GM12864 (cell line): ENCODE results near the gene RNF111.

Experiments
- DNase-seq: peaks from one replicate; pipeline ENCODE4 v3.0.0-alpha.2; 2011; ENCODE audit warnings: low read depth
- H3K4me3 ChIP-seq: 2 replicates; pipeline ENCODE4 v1.5.1; 2011; ENCODE audit warnings: mild to moderate bottlenecking, low read depth, low read length, control low read depth
- TF ChIP-seq, protein P1 (sequence below): IDR thresholded peaks from 2 replicates; pipeline ENCODE4 v1.5.1; 2011; ENCODE audit warnings: low read depth, mild to moderate bottlenecking, moderate library complexity, low read length, control low read depth, inconsistent platforms; ENCODE audit errors: missing control alignments

Gene RNF111

DNA sequence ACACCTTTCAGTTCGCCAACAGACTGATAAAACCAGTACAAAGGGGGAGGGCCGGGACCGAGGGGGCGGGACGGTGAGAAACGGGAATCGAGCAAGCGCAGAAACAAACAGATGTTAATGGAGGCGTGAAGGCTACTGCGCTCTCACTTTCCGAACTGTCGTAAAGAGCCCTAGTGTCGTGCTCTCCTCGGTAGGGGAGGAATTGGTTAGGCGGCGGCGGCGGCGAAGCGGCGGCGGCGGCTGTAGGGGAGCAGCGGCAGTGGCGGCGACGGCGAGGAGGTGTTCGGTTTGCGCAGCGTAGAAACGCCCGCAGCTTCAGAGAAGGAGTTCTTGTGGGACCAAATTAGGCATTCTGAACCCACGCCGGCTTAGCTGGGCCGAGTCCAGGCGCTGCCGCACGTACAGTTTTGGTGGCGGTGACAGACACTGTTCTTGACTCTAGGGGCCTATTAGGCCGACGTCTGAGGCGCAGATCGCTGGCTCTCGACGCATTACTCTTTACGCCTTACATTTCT lies at the start of gene RNF111:
Gene RNF111, plus strand, starts transcription at position 173 of the 515 bp plus-strand sequence. CDS start 43,160 bp downstream, outside the sequence.
- peak within 1 kb of the TSS; percentile 68 for H3K4me3 ChIP-seq
- TF ChIP-seq, protein P1, sequence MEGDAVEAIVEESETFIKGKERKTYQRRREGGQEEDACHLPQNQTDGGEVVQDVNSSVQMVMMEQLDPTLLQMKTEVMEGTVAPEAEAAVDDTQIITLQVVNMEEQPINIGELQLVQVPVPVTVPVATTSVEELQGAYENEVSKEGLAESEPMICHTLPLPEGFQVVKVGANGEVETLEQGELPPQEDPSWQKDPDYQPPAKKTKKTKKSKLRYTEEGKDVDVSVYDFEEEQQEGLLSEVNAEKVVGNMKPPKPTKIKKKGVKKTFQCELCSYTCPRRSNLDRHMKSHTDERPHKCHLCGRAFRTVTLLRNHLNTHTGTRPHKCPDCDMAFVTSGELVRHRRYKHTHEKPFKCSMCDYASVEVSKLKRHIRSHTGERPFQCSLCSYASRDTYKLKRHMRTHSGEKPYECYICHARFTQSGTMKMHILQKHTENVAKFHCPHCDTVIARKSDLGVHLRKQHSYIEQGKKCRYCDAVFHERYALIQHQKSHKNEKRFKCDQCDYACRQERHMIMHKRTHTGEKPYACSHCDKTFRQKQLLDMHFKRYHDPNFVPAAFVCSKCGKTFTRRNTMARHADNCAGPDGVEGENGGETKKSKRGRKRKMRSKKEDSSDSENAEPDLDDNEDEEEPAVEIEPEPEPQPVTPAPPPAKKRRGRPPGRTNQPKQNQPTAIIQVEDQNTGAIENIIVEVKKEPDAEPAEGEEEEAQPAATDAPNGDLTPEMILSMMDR = no peak

GRCh38 chr15:58947179-58947578 lies 40.3 kb upstream of the RNF111 start:
- TF ChIP-seq, protein P1 = no peak
- no peak overlapping the region for H3K4me3 ChIP-seq
- no peak for DNase-seq

More for the DNA sequence above, at the start of gene RNF111:
- peak; percentile 95 for DNase-seq

DNA sequence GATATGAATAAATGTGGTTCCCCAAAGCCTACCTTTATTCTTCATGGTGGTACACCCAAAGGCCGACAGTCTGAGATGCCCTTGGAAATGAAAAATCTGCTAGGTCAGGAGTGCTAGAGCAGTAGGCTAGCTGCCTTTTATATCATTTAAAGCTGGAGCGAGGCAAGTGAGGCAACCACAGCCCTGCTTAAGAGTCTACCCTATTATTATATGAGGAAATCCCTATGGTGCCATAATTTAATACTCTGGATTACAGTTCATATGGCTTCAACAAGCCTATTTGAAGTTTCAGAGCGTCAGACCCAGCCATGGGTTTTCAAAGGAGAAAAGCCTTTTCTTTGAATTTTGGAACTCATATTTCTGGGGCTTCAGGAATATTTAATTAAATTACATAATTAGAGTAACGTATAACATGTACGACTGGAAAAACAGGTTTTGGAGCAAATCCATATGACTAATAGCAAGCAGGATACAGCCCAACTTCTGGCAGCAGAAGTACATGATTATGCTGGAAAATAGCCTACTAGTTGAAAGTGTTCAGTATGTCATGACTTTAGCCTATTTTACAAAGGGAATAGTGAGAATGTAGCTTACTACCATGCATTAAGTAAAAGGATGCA lies 36.0 kb upstream of the RNF111 start:
- no peak for DNase-seq
- H3K4me3 ChIP-seq = no peak overlapping the region
- TF ChIP-seq, protein P1 = no peak

- no peak overlapping the region for H3K4me3 ChIP-seq
- no peak for DNase-seq
- TF ChIP-seq, protein P1 = no peak
Measured at GRCh38 chr15:58952751-58953150, 34.7 kb upstream of the RNF111 start.

- peak; percentile 69 for DNase-seq
- TF ChIP-seq, protein P1 = peak; percentile 78
- no peak overlapping the region for H3K4me3 ChIP-seq
Measured at GRCh38 chr15:58957101-58957973, 30.1 kb upstream of the RNF111 start.

DNA sequence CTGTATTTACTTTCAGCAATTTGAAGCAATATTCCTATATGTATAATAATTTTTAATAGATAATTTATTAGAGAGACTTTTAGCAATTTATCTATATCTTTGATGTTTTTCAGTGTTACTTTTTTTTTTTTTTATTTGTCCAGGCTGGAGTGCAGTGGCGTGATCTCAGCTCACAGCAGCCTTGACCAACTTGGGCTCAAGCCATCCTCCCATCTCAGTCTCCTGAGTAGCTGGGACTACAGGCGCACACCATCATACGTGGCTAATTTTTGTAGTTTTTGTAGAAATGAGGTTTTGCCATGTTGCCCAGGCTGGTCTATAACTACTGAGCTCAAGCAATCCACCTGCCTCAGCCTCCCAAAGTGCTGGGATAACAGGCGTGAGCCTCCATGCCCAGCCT lies 28.7 kb upstream of the RNF111 start:
- no peak overlapping the region for H3K4me3 ChIP-seq
- TF ChIP-seq, protein P1 = no peak
- no peak for DNase-seq
